HG03378 (cell line): Measurements from ENCODE around the gene FPR3.
"Not testable (repeated sequence)": the region's sequence is repeated elsewhere in the genome, so short reads cannot be mapped to it uniquely, and the experiment has no call there.

ENCODE experiments used
- ATAC-seq: cut with Tn5 transposase; IDR thresholded peaks from one replicate; pipeline ENCODE4 v1.9.1; 2021; ENCODE audit warnings: mild to moderate bottlenecking, moderate library complexity; ENCODE audit not compliant: unreplicated experiment

The FPR3 gene

DNA sequence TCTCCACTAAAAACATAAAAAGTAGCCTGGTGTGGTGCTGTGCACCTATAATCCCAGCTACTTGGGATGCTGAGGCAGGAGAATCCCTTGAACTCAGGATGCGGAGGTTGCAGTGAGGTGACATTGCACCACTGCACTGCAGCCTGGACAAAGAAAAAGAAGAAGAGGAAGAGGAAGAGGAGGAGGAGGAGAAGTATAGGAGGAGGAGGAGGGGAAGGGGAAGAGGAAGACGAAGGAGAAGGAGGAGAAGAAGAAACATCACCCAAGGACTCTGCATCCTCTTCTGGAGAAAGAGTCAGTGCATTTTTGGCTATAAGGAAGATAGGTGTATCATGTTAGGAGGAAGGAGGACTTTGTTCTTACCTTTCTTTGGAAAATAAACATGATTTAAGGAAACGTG, 13.0 kb upstream of the FPR3 start:
- no peak for ATAC-seq

DNA sequence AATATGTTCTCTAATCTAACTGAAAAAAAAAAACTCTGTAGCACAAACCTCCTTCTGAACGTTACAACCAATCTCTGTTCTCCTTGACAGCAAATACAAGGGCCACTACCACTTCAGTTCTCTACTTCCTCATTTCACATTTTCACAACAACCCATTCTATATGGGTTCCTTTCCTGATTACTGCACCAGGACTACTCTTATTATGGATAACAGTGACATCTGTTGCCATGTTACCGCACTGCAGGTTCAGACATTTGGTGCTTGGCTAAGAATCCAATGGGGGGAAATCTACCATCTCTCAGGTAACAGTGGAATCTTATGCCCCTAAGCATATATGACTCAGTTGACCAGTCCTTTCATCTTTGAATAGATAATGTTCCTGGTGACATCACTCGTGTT, 11.6 kb upstream of the FPR3 start:
- ATAC-seq, result no peak

DNA sequence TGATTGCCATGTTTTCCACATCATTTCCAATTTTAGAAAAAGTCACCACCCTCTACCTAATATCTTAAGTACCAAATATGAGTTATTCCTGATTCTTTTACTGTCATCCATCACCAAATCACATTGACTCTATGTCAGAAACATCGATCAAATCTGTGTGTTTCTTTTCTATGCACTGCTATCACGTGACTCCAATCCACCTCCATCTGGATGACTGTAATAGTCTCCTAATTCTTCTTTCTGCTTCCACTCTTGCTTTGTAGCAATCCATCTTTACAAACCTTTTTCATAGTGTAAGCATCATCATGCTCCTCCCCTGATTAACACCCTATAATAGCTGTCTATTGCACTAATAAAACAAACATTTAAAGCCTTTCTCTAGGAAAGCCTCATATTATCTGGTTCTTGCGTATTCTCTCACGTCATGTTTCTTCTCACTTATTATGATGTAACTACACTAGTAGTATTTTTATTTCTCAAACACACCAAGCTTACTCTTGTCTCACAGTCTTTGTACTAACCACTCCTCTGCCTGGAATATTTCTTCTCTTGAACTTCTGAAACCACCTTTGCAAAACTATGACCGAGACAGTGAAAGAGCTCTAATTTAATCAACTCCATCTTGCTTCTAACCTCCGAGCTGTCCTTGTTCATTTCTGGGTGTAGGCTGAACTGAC, 10.7 kb upstream of the FPR3 start:
- ATAC-seq, result no peak

DNA sequence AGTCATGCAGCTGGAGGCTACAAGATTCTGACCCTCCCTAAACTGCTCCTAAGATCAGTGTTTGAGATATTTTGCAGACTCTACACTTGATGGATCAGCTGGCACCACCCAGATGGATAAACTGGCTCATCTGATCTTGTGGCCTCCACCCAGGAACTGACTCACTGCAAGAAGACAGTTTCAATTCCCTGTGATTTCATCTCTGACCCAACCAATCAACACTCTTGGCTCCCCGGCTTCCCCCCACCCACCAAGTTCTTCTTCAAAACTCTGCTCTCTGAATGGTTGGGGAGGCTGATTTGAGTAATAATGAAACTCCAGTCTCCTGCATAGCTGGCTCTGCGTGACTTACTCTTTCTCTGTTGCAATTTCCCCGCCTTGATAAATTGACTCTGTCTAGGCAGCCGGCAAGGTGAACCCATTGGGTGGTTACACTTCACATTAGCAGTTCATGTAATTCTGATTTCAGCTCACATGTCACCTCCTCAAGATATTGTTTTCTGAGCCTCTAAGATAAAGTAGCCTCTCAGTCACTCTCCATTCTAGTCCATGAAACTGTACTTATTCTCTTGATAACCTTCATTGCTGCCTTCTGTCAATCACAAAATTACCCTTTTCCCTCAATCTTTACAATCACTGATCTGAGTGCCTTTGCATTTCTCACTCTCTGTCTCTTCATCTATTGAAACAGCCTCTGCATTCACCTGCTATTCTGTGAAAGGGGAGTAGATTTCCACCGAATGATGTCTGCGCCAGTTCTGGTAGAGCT, 9.9 kb upstream of the FPR3 start:
- no peak for ATAC-seq

DNA sequence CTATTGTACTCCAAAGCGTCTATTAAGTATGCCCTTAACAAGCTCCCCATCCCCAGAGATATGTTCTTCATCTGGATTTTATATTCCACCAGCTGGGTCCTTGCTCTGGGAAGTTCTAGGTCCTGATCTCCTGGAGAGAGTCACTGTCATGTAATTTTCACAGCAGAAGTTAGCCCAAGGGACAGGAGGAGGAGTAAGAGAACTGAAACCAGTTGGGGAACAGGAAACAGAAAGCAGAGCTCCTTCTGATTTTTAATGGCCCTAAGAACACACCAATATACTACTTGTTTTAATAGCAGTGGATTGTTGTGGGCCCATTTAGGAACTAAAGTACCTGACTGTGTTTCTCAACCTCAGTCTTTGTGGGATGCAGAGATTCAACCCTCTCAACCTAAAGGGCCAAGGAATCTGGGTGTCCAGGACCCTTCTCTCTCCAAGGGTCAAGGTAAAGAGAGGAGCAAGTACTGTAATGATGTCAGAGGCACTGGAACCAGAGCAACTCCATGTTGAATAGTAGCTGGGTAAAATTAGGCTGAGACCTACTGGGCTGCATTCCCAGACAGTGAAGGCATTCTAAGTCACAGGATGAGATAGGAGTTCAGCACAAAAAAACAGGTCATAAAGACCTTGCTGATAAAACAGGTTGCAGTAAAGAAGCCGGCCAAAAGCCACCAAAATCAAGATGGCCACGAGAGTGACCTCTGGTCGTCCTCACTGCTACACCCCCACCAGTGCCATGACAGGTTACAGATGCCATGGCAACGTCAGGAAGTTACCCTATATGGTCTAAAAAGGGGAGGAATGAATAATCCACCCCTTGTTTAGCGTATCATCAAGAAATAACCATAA, 8.1 kb upstream of the FPR3 start:
- ATAC-seq, result no peak

DNA sequence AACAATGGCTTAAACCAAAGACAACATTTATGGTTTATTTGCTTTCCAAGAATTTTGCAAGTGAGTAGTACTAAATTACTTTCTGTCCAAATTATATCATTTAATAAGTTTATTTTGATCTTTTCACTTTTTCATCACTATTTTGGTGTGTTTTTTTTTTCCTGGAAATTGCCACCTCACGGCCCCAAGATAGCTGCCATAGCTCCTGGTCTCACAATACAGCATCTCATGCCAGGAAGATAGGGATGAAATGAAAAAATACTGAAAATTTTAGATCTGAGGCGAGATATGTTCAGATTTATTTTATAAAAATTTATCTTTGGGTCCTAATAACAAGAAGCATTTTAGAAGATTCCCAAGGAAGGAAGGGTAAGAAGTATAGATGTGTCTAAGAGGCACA, 6.9 kb upstream of the FPR3 start:
- ATAC-seq, result no peak

DNA sequence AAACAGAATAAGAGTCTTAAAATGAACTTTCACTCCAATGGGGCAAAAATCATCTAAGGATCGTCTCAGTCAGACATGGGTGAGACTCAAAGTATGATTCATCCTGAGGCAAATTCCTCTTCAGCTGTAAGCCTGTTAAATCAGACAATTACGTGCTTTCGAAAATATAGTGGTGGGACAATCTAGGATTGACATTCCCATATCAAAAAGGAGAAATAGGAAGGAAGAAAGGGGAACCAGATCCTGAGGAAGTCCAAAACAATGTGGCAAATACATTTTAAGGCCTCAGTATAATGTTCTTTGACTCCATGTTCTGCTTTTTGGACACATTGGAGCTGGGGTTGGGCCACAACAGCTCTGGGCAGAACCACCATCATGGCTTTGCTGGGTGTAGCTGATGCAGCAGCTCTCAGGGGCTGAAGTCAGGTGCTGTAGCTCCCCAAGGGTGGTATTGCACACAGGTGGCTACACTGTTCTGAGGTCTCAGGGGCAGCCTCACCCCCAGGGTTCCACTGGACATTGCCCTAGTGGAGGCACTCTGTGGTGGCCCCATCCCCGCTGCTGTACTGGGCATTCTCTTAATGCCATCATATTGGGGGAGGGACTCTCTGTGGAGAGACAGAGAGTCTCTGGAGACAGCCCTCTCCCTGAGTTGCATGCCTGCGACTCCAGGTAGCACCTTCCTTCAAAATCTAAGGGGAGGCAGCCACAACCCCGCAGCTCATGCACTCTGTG, 5.7 kb upstream of the FPR3 start:
- no peak for ATAC-seq

DNA sequence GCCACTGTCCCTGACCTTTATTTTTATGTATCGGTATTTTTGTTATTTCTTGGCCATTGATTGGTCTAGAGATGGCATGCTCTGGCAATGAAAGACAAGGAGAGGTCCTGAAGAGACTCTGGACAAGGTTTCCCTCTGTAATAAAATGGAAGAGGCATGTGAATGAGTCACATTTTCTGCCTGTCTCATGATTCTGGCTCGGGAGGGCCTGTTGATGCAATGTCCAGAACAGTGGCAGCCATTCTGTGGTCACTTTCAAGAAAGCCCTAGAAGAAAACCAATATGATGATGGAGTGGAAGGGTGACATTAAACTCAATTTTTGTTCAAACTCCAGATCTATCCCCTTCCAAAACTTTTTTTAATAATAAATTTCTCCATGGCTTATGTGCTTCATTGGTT, 2.0 kb upstream of the FPR3 start:
- no peak for ATAC-seq

DNA sequence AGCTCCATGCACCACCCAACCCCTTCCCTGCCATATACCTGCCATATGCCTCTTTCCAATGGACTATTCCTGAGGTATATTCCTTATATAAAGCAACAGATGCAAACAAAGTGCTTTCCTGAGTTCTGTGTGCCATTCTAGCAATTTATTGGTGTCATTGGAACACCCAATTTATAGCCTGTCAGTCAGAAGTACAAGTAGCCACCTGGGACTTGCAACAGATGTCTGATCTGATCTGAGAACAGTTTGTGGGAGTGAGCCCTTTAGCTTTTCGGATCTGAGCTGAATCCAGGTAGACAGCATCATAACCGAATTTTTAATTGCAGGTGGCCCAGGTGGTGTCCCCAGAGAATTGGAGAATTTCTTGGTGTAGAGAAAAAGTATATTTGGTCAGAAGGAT, 963 bp upstream of the FPR3 start:
- no peak for ATAC-seq

DNA sequence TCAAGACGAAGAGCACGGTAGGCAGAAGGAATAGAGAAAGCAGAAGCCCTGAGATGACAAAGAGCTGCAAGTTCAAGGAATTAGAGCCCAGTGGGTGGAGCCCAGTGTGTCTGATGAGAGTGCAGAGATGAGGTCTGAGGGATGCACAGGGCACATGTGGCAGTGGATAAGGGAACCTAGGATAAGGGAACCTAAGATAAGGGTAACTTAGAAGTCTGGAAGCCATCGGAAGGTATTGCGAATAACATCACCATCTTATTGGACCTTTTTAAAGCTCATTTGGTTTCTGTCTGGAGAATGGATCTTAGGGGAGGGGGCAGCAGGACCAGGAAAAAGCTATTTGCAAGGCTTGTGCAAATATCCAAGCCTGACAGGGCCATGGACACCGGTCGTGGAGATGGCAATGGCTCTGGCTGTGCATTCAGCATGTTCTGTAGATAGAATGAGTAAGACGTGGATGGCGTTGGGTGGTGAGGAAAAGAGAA, 1.3 kb downstream of the FPR3 start:
- ATAC-seq, result no peak

DNA sequence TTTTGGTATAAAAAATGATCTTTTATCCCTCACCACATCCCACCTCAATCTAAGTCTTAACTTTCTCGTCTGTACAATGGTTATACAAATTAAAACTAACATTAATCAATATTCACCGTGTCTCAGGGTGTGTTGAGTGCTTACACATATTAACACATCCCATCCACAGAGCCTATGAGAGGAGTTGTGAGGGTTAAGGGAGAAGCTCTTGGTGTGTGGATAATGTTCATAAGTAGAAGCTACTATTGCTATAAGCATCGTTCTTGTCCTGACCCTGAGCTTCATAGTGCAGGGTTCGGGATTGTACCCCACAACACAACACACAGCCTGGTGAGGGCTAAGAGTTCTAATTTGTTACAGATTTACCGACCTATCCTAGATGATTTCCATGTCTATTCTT, 2.5 kb downstream of the FPR3 start:
- no peak for ATAC-seq

DNA sequence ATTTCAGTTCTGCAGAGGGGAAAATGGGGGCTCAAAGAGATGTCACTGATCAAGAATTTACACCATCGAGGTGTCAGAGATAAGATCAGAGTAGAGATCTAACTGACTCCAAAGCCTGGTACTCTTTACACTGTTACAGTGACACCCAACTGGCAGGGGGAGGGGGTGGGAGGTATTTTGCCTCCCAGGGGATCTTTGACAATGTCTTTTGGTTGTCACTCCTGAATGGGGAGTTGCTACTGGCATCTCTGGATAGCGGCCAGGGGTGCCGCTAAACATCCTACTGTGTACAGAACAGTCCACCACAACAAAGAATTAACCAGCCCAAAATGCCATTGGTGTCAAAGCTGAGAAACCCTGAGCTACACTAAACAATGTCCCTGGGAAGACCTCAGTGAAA, 3.1 kb downstream of the FPR3 start:
- no peak for ATAC-seq

DNA sequence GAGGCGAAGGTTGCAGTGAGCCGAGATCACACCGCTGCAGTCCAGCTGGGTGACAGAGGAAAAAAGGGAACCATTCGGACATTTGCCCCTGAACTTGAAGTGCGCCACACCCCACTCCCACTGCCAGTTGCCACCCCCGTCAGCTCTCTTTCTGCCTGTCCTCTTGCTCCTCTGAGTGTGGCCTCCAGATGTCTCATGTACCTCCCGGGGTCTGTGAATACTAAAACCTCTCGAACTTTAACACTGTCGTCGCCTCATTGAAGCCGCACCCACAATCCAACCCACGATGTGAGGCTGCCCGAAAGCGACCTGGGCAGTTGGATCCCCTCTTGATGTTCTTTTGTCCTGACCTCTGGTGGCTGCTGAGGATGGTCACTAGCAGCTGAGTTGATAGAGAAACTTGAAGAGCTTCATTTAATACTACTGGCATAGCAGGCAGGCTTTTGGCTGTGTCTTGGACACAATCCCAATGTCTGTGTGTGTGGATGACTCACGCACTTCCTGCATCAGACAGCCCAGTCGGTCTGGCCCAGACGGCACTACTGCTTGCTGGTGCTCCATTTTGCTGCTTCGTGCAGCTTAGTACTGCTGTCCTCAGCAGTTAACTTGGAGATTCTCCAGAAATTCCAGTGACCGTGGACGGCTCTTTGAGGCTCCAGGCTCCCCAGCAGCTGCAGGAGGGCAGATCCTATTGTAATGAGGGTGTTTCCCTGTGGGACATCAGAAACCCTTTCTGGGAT, 4.2 kb downstream of the FPR3 start:
- no peak for ATAC-seq

DNA sequence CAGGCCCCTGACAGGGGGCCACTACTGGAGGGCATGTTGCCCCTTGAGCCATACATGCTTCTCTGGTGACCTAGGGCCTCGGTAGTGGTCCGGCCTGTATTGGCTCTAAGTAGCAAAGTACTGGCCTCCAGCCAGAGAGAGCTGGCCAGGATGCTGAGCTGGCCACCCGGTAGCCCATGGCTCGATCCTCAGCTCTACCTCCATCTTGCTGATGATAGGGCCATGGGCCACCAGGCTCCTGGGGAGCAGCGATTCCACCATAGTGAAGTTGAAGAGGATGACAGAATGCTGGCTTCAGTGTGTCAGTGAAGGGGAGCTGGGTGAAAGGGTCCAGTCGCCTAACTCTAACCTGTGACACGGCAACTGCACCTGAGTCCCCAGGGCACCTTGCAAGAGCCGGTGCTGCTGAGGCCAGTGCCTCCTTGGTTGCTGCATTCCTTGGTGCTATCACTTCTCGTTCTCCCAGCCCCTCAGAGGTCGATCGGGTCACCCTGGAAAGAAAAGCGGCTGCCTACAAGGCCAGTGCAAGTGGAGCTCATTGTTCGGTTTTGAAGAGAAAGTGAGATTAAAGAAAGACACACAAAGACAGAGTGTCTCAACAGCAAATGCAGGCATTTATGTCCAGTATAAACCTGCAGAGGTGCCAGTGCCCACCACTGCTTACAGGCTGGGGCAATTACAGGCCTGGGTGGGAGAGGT, 5.0 kb downstream of the FPR3 start:
- ATAC-seq, result no peak

DNA sequence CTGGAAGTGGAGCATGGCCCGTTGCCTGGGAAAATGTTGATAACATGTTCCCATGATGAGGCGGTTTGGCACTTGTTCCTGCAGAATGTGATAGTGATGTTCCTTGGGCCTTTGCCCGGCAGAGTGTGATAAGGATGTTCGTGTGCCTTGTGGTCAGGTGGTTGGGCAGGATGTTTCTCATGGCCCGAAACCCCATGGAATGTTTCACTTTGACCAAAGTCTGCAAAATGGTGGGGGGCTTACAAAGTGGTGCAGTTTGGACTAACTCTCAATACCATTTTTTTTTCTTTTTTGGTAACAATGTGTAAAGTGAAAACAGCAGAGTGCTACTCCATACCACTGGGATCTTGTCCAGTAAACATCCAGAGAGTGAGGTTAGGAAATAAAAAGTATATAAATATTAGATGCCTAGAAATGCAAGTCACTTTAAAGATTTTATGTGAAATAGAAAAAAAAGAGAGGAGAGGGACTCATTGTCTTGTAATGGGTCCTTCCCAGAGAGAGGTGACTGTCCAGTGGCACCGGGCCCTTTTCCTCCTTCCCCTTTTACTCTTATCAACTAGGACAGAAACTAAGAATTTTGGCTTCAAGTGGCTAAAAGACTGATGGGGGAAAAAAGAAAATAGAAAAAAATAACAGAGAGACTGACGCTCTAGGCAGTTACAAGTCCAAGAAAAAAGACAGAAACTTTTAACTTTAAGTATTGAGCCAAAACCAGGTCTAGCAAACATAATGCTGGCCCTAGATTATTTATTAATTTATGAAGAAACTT, 5.7 kb downstream of the FPR3 start:
- no peak for ATAC-seq

DNA sequence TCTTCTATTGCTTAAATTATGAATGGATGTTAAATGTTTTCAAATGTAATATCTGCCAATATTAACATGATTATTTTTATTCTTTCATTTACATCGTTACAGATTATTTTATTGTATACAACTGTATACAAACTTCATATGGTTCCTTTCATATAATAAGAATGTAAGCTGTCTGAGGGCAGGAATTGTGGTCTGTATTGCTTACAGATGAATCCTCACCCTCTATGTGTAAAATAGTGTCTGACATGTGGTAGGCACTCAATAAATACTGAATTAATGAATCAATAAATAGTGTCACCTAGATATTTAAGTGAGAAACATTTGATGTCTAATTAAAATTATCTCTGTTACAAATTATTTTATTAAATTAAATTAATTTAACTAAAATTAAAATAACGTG, 7.8 kb downstream of the FPR3 start:
- ATAC-seq, result no peak

DNA sequence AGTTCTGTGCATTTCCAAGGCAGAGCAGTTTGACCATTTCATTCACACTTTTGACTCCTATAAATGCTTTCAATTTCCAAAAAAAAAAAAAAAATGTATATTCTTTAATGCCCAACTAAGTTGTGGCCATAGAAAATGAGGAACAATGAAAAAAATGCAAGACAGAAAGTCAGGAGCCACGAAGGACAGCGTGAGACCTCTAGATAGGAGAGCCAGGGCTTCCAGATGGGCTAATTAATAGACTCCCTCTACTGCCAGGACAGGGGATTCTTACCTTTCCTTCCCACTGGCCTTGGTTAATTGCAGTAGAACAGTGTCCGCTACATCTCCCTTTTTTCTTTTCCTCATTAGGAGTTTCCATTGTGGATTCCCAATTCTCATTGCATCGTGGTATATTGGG, 8.6 kb downstream of the FPR3 start:
- ATAC-seq, result no peak

DNA sequence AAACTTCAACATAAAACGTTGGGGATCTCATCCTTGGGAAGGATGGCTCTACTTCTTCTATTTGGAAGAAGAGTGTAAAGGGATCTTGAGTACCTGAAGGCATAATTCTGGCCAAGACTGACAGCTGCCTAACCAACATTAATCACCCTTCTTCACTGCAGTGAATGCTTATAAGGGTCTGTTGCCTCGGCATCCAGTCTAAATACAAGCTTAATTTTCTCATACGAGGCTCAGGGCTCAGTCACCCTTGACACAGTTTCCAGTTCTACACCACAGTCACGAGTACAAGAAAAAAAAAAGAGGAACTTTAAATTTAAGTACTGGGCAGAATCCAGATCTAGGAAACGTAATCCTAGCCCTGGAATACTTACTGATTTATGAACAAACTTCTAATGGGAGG, 9.0 kb downstream of the FPR3 start:
- ATAC-seq, result no peak

DNA sequence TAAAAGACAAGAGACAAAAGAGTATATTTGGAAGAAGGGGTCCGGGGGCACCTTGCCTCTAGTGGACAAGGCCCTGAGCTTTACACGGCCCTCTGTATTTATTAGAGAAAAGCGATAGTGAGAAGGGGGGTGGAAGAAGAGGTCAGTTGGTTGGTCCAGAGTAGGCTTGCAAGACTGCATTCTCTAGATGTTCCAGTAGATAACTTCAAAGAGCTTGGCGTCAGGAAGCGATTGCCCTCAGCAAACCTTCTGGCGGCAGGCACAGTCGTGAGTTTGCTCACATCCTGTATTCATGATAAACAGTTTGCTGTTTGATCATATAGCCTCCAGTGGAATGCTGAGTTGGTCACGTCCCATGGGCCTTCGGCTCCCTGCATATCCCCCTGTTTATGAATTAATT, 9.8 kb downstream of the FPR3 start:
- ATAC-seq, result not testable (repeated sequence)
